Measurements from ENCODE around the gene MYH13. TPM values are rescaled to one million over a fixed set of nuclear protein-coding genes. Genes with fewer than 3 reads are reported as not detected.

Gene MYH13
- total and polyA plus RNA-seq, 2 experiments from 2014 or later: 0.03 TPM; not detected in 1

GRCh38 chr17:10251212-10251948, 121.4 kb downstream of the MYH13 start:
- in situ Hi-C loops (cut with MboI): no loop called here
- Histone ChIP-seq H3K9ac (no peak overlapping the region), H3K4me1 (ENCODE audit: insufficient read depth) (0 out of 2 replicates have a peak, but pooled peaks cover 6% of the 10 kb centered on the region), H3K27me3 (replicated peaks; ENCODE audit: insufficient read depth) (0 out of 2 replicates have a peak, but pooled peaks cover 7% of the 10 kb centered on the region), H3K4me3 (no peak overlapping the region), H4K20me1 (ENCODE audit: insufficient read depth) (no peaks in the 10 kb centered on the region), H3F3A (ENCODE audit: insufficient read depth) (no peaks in the 10 kb centered on the region), H2AFZ (no peak overlapping the region), H3K9me3 (ENCODE audit: low read depth) (no peaks in the 10 kb centered on the region), H3K9me2 (ENCODE audit: insufficient read depth) (no peaks in the 10 kb centered on the region), H3K79me2 (ENCODE audit: insufficient read depth) (no peaks in the 10 kb centered on the region), H3K36me3 (ENCODE audit: low read depth) (no peaks in the 10 kb centered on the region), H3K27ac (no peak overlapping the region), H3K4me2 (ENCODE audit: unreplicated experiment) (no peak overlapping the region)
- WGBS, 2 experiments (ENCODE audit: low coverage in 1 of 2, low lambda C conversion rate in 2 of 2, missing lambda C conversion rate in 2 of 2): 68 to 74% methylated on average over 11 of the region's 11 CpGs
- DNase-seq: no peak
- TF ChIP-seq EZH2phosphoT487 (IDR thresholded peaks at IDR 0.05; ENCODE audit: insufficient read depth, low read depth) (no peak), EZH2 (IDR thresholded peaks at IDR 0.05; ENCODE audit: insufficient read depth, poor library complexity, severe bottlenecking) (no peak)

Other genes with a start within 250 kb of the MYH13 start
- 13.4 and 15.0 TPM in 2 replicates for gene GAS7, start 174.4 kb downstream of the MYH13 start, total RNA-seq (2014; rRNA removed; shearing (Covaris generic))
- gene GAS7, start 174.4 kb downstream of the MYH13 start, polyA plus RNA-seq (2016; fragmentation: Nextera tagmentation; extraction: Ambion mirVana): 6.7 TPM in 2 replicates
- gene MYH8, start 48.9 kb upstream of the MYH13 start, total RNA-seq (2014; rRNA removed; shearing (Covaris generic)): not detected in 2 replicates
- not detected in 2 replicates for gene MYH8, start 48.9 kb upstream of the MYH13 start, polyA plus RNA-seq (2016; fragmentation: Nextera tagmentation; extraction: Ambion mirVana)
- not detected in 2 replicates for gene MYH4, start 96.6 kb upstream of the MYH13 start, total RNA-seq (2014; rRNA removed; shearing (Covaris generic))
- not detected in 2 replicates for gene MYH4, start 96.6 kb upstream of the MYH13 start, polyA plus RNA-seq (2016; fragmentation: Nextera tagmentation; extraction: Ambion mirVana)
- under 0.01 and 0.11 TPM in 2 replicates for gene MYH1, start 145.5 kb upstream of the MYH13 start, total RNA-seq (2014; rRNA removed; shearing (Covaris generic))
- gene MYH1, start 145.5 kb upstream of the MYH13 start, polyA plus RNA-seq (2016; fragmentation: Nextera tagmentation; extraction: Ambion mirVana): 0.04 and 0.10 TPM in 2 replicates
- gene MYH2, start 176.7 kb upstream of the MYH13 start, total RNA-seq (2014; rRNA removed; shearing (Covaris generic)): 0.65 and 1.5 TPM in 2 replicates
- gene MYH2, start 176.7 kb upstream of the MYH13 start, polyA plus RNA-seq (2016; fragmentation: Nextera tagmentation; extraction: Ambion mirVana): 0.32 and 0.59 TPM in 2 replicates